Activated CD8-positive, alpha-beta T cell treated with anti-CD3 and anti-CD28 coated beads for 36 hours (primary cell): Measurements from ENCODE around the gene METAP1. TPM values are rescaled to one million over a fixed set of nuclear protein-coding genes. Genes with fewer than 3 reads are reported as not detected.
"Not testable (repeated sequence)": the region's sequence is repeated elsewhere in the genome, so short reads cannot be mapped to it uniquely, and the experiment has no call there.

ENCODE experiments used
- ATAC-seq: fragments of 200-7000 bp; cut with Tn5 transposase; one replicate; pipeline ENCODE4 v1.10.0; 2021; ENCODE audit warnings: mild to moderate bottlenecking, moderate library complexity
- CTCF ChIA-PET: fragments of 350-600 bp; sonication (Branson Sonifier 250); formaldehyde crosslinking; loops from one replicate; lab custom pipeline; 2021; ENCODE audit warnings: antibody characterized with exemption; lab: Charles Lee
- POLR2A ChIA-PET: fragments of 350-600 bp; sonication (Branson Sonifier 250); formaldehyde crosslinking; loops from one replicate; lab custom pipeline; 2021; ENCODE audit warnings: antibody characterized with exemption; lab: Charles Lee
- DNase-seq: peaks from one replicate; pipeline ENCODE4 v3.0.0-alpha.2; 2020
- H3K27ac Mint-ChIP-seq: one replicate; pipeline ENCODE4 v1.8.0; 2021; ENCODE audit warnings: mild to moderate bottlenecking, mixed read lengths
- H3K27me3 Mint-ChIP-seq: one replicate; pipeline ENCODE4 v1.8.0; 2021; ENCODE audit warnings: mixed read lengths
- H3K36me3 Mint-ChIP-seq: one replicate; pipeline ENCODE4 v1.8.0; 2021; ENCODE audit warnings: low read depth, mixed read lengths
- H3K4me1 Mint-ChIP-seq: one replicate; pipeline ENCODE4 v1.8.0; 2021; ENCODE audit warnings: low read depth, mixed read lengths
- H3K4me3 Mint-ChIP-seq: one replicate; pipeline ENCODE4 v1.8.0; 2021; ENCODE audit warnings: mild to moderate bottlenecking, moderate library complexity, mixed read lengths
- H3K9me3 Mint-ChIP-seq: one replicate; pipeline ENCODE4 v1.8.0; 2021; ENCODE audit warnings: mixed read lengths
- CTCF ChIP-seq: fragments of 200-600 bp; IDR thresholded peaks from one replicate; pipeline ENCODE4 v1.8.0; 2022; ENCODE audit warnings: antibody characterized with exemption, mild to moderate bottlenecking
- intact Hi-C: fragments of 100-400 bp; cut with micrococcal nuclease; formaldehyde crosslinking; loops from one replicate; pipeline ENCODE4 v1.10.0; 2022
- total RNA-seq, 2 experiments: library from RNA; stranded (reverse); gene quantifications; one replicate each; pipeline ENCODE4 v1.2.3, GENCODE V29; 2021

Gene METAP1
- total RNA-seq, 2 experiments from 2014 or later, result 67.1 to 70.4 TPM

- TF ChIP-seq CTCF, result no peak
- intact Hi-C loops, result no loop called here
- CTCF ChIA-PET, result no interaction called here
- ATAC-seq, result no peak
- no peak for DNase-seq
- POLR2A ChIA-PET, result no interaction called here
- Mint-ChIP-seq H3K4me3 (no peak overlapping the region), H3K27me3 (no peaks in the 10 kb centered on the region), H3K9me3 (peaks cover 1% of the 10 kb centered on the region), H3K27ac (no peak overlapping the region), H3K4me1 (no peaks in the 10 kb centered on the region), H3K36me3 (no peaks in the 10 kb centered on the region)
Measured at GRCh38 chr4:99099311-99099710, 103.8 kb downstream of the METAP1 start.

DNA sequence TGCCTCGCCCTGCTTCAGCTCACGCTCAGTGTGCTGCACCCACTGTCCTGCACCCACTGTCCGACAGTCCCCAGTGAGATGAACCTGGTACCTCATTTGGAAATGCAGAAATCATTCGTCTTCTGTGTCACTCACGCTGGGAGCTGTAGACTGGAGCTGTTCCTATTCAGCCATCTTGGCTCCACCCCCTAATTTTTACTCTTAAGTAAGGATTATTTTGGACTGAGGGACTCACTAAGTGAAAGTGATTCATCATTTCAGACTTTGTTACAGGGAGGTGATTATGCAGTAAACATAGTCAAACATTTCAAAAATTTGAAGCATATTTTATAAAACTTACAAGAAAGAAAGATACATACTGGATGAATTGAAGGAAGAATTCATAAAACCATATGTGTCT lies 104.3 kb downstream of the METAP1 start:
- H3K36me3 Mint-ChIP-seq, H3K27ac Mint-ChIP-seq, H3K9me3 Mint-ChIP-seq, intact Hi-C loops, ATAC-seq, H3K27me3 Mint-ChIP-seq, H3K4me1 Mint-ChIP-seq, POLR2A ChIA-PET, H3K4me3 Mint-ChIP-seq, DNase-seq: not testable (repeated sequence)
- CTCF ChIA-PET, result interaction anchor here (0.6 kb wide), 1 partner anchor 1122 kb away, joined by 3 read pairs; no protein-coding TSS in a partner anchor

GRCh38 chr4:99100876-99101275 lies 105.4 kb downstream of the METAP1 start:
- POLR2A ChIA-PET, result no interaction called here

DNA sequence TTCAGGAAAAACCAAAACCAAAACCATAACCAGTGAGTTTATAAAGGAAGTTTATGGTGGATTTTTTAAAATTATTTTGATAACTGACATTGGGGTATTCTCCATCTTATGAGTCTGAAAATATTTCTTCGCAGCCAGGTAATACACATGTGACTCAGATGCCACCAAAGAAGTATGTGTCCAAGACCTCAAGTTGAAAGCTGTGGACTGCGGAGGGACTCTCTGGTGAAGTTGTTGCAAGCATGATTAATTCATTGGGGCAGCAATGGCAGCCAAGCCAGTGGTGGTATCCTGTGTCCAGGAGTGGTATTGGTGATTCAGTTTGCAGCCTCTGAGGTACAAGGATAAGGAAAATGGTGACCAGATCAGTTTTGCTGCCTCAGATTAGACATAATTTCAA lies 107.1 kb downstream of the METAP1 start:
- no peaks in the 10 kb centered on the region for H3K27me3 Mint-ChIP-seq
- ChIA-PET POLR2A (no interaction called here), CTCF (interaction anchor here (1.1 kb wide), 1 partner anchor 108 kb away, joined by 3 read pairs; no protein-coding TSS in a partner anchor)
- intact Hi-C loops, result no loop called here
- no peaks in the 10 kb centered on the region for H3K36me3 Mint-ChIP-seq
- no peak overlapping the region for H3K27ac Mint-ChIP-seq
- no peak for TF ChIP-seq CTCF
- DNase-seq (no peak), ATAC-seq (no peak)
- H3K9me3 Mint-ChIP-seq, result no peaks in the 10 kb centered on the region
- H3K4me1 Mint-ChIP-seq, result no peaks in the 10 kb centered on the region
- no peak overlapping the region for H3K4me3 Mint-ChIP-seq

More at GRCh38 chr4:99100876-99101275, 105.4 kb downstream of the METAP1 start:
- CTCF ChIA-PET, result no interaction called here
- intact Hi-C loops, result no loop called here
- no peak overlapping the region for H3K27ac Mint-ChIP-seq
- no peaks in the 10 kb centered on the region for H3K4me1 Mint-ChIP-seq
- DNase-seq (no peak), ATAC-seq (no peak)
- TF ChIP-seq CTCF, result no peak
- no peaks in the 10 kb centered on the region for H3K36me3 Mint-ChIP-seq
- H3K4me3 Mint-ChIP-seq, result no peak overlapping the region
- peaks cover 1% of the 10 kb centered on the region for H3K9me3 Mint-ChIP-seq
- H3K27me3 Mint-ChIP-seq, result no peaks in the 10 kb centered on the region

- TF ChIP-seq CTCF, result no peak
- ChIA-PET CTCF (interaction anchor here (1.1 kb wide), 1 partner anchor 109 kb away, joined by 3 read pairs; no protein-coding TSS in a partner anchor), POLR2A (no interaction called here)
- Mint-ChIP-seq H3K4me1 (no peaks in the 10 kb centered on the region), H3K27ac (no peak overlapping the region), H3K4me3 (no peak overlapping the region), H3K27me3 (no peaks in the 10 kb centered on the region), H3K36me3 (no peaks in the 10 kb centered on the region), H3K9me3 (no peaks in the 10 kb centered on the region)
- intact Hi-C loops, result no loop called here
- no peak for DNase-seq
- ATAC-seq, result no peak
Measured at GRCh38 chr4:99103166-99103565, 107.6 kb downstream of the METAP1 start.

DNA sequence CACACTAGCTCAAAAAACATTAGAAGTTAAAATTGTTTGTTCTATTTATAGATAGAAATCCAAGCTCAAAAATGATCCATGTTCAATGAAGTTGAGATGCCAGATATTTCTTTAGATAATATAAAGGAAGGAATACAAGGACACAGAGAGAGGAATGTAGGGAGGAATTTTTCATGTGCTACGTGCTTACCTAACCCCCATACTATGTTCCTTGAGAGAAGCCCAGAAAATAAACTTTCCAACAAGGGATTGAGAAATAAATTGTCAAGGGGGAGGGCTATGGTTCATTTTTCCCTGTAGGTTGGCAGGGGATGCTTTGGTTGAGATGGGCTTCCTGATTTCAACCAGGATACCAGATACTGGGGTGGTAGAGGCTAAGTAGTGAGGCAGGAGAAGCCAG lies 108.6 kb downstream of the METAP1 start:
- ATAC-seq (no peak), DNase-seq (no peak)
- no peak for TF ChIP-seq CTCF
- Mint-ChIP-seq H3K36me3 (no peaks in the 10 kb centered on the region), H3K27ac (no peak overlapping the region), H3K4me1 (no peaks in the 10 kb centered on the region), H3K9me3 (no peaks in the 10 kb centered on the region), H3K4me3 (no peak overlapping the region), H3K27me3 (no peaks in the 10 kb centered on the region)
- POLR2A ChIA-PET, result no interaction called here
- CTCF ChIA-PET, result no interaction called here
- intact Hi-C loops, result no loop called here

DNA sequence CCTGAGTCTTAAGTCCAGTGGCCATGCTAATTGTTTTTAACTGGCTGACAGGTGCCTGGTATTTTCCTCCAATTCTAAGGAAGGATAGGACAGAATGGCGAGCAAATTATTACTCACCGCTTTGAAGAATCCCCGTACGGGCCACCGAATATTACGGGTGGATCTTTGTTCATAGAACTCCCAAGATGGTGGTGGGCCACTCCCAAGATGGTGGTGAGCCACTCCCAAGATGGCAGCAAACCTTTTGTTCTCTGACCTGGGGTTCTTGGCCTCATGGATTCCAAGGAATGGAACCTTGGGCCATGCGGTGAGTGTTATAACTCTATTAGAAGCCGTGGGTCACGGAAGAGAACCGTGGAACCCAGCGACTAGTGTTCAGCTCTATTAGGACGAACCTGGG lies 113.8 kb downstream of the METAP1 start:
- H3K36me3 Mint-ChIP-seq, H3K9me3 Mint-ChIP-seq, ATAC-seq, H3K4me1 Mint-ChIP-seq, intact Hi-C loops, H3K27me3 Mint-ChIP-seq, DNase-seq, POLR2A ChIA-PET, H3K4me3 Mint-ChIP-seq, H3K27ac Mint-ChIP-seq, CTCF ChIA-PET: not testable (repeated sequence)
